ENCODE results near the gene KMT2B. TPM values are rescaled to one million over a fixed set of nuclear protein-coding genes. Genes with fewer than 3 reads are reported as not detected.

KMT2B gene, protein sequence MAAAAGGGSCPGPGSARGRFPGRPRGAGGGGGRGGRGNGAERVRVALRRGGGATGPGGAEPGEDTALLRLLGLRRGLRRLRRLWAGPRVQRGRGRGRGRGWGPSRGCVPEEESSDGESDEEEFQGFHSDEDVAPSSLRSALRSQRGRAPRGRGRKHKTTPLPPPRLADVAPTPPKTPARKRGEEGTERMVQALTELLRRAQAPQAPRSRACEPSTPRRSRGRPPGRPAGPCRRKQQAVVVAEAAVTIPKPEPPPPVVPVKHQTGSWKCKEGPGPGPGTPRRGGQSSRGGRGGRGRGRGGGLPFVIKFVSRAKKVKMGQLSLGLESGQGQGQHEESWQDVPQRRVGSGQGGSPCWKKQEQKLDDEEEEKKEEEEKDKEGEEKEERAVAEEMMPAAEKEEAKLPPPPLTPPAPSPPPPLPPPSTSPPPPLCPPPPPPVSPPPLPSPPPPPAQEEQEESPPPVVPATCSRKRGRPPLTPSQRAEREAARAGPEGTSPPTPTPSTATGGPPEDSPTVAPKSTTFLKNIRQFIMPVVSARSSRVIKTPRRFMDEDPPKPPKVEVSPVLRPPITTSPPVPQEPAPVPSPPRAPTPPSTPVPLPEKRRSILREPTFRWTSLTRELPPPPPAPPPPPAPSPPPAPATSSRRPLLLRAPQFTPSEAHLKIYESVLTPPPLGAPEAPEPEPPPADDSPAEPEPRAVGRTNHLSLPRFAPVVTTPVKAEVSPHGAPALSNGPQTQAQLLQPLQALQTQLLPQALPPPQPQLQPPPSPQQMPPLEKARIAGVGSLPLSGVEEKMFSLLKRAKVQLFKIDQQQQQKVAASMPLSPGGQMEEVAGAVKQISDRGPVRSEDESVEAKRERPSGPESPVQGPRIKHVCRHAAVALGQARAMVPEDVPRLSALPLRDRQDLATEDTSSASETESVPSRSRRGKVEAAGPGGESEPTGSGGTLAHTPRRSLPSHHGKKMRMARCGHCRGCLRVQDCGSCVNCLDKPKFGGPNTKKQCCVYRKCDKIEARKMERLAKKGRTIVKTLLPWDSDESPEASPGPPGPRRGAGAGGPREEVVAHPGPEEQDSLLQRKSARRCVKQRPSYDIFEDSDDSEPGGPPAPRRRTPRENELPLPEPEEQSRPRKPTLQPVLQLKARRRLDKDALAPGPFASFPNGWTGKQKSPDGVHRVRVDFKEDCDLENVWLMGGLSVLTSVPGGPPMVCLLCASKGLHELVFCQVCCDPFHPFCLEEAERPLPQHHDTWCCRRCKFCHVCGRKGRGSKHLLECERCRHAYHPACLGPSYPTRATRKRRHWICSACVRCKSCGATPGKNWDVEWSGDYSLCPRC (N-terminal part only)
- total RNA-seq = 9.2 and 12.0 TPM in 2 replicates

DNA sequence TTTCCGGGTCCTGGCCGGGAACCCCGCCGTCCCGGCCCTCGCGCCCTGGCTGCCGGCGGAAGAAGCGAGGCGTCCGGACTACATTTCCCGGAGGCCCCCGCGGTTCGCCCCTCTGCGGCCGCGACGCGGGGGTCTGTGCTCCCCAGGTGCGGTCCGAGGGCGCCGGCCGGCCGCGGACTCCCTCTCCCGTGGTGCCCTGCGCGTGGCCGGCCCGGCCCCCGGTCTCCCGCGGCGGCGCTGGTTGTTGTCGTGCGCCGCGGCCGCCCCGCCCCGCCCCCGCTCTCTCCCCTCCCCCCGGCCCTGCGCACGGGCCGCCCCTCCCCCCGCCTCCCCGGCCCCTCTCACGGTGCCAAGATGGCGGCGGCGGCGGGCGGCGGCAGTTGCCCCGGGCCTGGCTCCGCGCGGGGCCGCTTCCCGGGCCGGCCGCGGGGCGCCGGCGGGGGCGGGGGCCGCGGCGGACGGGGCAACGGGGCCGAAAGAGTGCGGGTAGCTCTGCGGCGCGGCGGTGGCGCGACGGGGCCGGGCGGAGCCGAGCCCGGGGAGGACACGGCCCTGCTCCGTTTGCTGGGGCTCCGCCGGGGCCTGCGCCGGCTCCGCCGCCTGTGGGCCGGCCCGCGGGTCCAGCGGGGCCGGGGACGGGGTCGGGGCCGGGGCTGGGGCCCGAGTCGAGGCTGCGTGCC lies at the start of gene KMT2B:
TSS of gene KMT2B (plus strand) at position 339 of the 680 bp plus-strand sequence. CDS start at position 355, 16 bp downstream.

DNA sequence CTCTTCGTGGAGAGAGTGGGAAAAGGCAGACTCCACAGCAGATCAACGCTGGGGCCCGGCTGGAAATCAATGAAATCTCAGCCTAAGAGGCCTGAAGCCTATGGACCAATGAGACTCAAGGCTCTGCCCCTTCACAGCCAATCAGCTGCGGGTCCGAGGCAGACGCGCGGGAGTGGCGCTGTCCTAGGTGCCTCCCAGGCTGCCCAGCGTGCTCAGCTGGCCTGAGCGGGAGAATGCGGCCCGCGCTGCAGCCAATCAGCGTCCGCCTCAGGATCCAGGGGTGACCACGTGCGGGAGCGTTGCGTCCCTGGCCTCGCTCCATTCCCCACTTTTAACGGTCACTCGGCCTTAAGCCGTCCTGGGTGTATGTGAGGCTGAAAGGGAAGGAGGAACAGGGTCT lies 13.6 kb upstream of the KMT2B start, which contains the start of gene ZBTB32:
TSS of gene ZBTB32 (plus strand) at position 341 of the 400 bp plus-strand sequence. CDS start 10,069 bp downstream, outside the sequence.

DNA sequence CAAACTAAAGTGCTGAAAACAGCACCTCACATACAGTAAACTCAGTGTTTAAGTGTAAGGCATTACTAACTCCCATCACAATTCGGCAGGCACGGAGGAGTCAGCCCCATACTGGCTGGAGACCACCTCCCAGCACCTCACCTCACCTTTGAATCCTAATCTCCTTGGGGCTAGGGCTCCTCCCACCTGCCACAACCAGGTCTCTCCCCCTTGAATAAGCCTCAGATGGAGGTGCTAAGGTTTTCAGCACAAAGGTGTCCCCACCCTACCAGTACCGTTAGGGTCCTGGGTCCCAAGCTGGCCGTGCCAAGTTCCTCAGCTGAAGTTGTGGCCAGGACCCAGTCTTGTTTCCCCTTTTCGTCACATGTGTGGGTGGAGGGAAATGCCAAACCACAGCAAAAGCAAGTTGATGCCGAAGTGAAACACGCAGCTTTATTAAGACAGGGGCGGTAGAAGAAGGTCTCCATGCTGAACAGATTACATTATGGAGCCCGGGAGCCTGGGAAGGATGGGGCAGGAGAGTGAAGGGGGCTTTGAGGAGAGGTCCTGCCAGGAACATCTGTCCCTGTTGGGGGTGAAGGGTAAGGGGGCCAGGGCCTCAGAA lies 24.4 kb downstream of the KMT2B start, which contains the start of gene IGFLR1:
TSS of gene IGFLR1 (minus strand) at position 332 of the 604 bp plus-strand sequence. CDS start 1,272 bp downstream, outside the sequence.

DNA sequence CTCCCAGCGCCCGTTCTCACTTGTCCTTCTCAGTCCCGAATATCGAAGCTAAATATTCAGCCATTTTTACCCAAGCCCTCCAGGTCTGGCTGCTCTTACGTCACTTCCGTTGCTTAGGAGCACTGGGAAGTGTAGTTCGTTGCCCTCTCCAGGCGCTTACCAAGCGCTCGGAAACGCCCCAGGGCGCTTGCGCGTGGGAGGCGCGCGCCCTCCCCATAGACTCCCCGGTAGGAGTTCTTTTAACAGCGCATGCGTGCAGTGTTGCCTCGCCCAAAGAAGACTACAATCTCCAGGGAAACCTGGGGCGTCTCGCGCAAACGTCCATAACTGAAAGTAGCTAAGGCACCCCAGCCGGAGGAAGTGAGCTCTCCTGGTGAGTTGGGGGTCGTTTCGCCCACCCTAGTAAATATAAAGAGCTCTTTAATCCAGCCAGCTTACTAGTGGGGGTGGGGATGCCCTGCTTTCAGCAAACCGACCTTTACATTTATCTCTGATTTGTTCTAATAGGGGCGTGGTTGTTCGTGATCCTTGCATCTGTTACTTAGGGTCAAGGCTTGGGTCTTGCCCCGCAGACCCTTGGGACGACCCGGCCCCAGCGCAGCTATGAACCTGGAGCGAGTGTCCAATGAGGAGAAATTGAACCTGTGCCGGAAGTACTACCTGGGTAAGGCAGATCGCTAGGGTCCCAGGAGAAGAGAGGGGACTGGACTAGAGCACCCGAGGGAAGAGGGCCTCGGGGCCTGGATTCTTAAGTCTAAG lies 27.7 kb downstream of the KMT2B start, which contains the start of the genes PSENEN and U2AF1L4:
TSS of gene PSENEN (plus strand) at position 324 of the 759 bp plus-strand sequence. CDS start at position 604, 280 bp downstream.
TSS of gene U2AF1L4 (minus strand) at position 91 of the 759 bp plus-strand sequence. CDS start at position 64, 27 bp downstream.

DNA sequence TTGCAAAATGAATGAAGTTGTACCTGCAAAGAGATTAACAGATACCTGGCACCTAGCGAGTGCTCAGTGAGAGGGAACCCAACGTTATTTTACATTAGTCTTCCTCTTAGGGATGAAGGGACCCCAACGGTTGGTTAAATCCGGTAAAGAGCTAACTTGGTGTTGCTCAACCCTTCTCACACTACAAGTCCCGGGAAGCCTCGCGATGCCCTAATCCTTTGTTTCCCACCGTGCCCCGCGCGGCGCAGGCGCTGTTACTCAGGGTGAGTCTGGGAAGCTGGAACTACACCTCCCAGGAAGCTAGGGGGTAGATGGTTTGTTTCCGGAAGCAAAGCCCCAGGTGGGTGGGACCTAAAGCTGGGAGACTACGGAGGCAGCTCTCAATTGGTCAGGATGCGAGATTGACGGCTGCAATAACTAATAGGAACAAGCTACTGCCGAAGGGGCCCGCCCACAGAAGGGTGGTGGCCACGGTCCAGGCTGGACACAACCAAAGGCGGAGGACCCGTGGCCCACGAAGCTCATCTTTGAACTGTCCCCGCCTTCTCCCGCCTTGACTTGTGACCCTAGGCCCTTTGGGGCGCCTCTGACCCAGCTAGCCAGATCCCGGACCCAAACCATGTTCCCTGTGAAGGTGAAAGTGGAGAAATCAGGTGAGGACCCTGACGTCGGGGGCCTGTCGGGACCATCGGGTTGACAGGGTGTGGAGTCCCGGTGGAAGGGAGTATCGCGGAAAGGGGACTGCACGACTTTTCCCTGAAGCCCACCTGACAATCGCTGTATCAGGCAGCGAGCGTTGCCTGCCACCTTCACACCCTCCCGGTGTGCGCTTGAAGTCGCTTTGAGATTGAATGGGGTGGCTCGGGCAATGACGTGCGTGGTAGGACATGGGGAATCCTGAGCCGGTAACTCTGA lies 30.6 kb downstream of the KMT2B start, which contains the start of gene LIN37:
TSS of gene LIN37 (plus strand) at position 471 of the 915 bp plus-strand sequence. CDS start at position 620, 149 bp downstream.

DNA sequence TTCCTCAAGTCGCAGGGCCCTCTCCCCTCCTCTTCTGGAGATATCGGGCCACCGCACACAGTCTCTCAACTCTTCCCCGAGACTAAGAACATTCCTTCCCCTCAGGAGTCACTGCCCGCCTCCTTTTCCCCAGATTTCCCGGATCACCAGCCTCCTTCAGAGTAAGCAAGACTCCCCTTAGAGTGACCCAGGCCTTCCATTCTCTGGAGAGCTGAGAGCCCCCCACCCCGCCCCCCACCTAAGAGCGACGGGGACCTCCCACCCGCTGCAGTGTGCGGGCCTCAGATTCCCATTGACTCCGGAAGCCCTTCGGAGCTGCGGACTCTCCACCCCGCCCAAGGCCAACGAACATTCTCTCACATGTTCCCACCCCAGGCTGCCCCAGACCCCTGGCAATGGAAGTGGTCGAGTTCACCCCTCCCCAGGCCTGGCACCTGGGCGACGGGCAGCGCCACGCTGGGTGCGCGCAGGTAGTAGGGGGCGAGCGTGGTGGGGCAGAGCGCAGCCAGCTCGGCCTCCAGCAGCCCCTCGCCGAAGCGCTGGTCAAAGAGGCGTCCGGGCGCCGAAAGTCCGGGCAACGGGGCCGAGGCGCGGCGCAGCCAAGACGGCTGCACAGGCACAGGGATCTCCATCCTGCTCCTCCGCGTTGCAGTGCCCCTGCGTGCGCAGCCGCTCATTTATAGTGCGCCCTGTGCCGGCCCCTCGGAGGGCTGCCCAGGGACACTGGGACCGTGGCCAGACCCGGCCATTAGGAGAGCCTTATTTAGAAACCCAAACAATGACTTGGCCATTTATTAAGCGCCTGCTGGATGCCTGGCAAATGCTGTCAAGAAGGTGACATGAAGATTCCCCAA lies 38.8 kb downstream of the KMT2B start, which contains the start of gene HSPB6:
TSS of gene HSPB6 (minus strand) at position 653 of the 854 bp plus-strand sequence. CDS start at position 632, 21 bp downstream.

DNA sequence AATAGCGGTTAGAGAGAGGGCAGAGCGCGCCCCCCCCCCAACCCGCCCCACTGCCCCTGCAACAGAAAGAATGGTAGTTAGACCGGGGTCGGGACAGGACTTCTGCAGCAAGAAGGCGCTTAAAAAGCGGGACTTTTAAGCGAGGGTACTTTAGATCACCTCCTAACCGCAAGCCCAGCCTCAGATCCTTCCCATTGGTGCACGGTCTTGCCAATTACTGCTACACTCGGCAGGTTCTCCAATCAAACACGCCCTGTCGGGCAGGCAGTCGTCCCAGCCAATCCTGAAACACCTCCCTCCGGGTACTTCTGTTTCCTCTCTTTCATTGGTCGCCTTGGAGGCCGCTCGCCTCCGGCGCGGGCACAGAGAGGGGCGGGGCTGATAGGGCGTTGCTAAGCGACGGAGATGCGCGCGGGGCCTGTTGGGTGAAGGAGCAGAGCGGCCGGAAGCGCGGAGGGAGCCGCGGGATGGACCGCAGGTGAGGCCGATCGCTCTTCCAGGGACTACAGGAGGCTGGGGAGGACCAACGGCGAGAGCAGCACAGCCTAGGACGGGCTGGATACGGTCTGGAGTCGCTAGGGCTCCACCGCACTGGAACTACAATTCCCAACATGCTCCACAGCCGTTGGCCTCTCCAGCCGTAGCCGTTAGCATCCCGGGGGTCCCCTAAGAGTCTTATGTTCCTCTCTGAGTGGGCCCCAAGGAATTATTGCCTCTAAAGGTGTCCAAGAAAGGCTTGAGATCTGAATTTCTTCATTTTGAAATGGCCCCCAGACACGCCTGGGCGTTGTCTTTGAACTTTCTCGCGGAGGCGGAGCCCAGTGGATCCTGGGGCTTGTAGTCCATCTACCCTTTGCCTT lies 40.2 kb downstream of the KMT2B start, which contains the start of gene PROSER3:
TSS of gene PROSER3 (plus strand) at position 428 of the 860 bp plus-strand sequence. CDS start at position 468, 40 bp downstream.

DNA sequence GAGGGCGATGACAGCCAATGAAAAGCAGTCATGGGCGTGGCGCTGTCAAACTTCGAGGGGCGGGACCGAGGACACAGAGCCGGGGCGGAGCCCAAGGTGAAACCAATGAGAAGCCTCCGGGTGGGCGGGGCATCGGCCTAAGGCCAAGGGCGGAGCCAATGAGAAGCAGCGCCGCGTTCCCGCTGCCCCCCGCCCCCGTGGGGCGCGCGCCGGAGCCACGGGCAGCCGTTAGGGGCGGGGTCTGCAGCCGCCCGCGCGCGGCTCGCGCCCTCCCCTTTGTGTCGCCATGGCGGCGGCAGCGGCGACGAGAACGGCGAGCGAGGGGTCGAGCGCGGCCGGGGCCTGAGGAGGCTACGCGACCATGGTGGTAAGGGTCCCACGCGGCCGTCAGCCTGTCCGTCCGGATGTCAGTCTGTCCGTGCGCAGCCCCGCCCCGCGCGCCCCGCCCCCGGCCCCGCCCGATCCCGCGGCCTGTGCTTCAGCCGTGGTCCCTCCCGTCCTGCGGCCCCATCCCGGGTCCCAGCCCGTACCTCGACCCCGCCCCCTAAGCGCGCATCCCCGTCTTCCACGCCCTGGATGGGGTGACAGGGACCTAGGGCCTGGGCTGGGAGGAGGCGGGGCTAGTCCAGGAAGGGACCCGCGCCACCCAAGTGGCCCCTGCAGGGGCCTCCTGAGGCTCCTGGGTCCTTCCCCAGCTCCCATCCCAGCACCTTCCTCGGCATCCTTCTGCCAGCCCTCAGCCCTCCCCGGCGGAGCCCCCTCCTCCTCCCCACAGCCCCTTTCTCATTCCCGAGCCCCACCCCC lies 57.7 kb downstream of the KMT2B start, which contains the start of gene ARHGAP33:
TSS of gene ARHGAP33 (plus strand) at position 267 of the 804 bp plus-strand sequence. CDS start at position 362, 95 bp downstream.

Other genes starting within 250 kb of the KMT2B start
- gene KRTDAP, start 227.5 kb upstream of the KMT2B start, total RNA-seq = not detected in 2 replicates
- 11.3 and 13.5 TPM in 2 replicates for gene DMKN, start 204.4 kb upstream of the KMT2B start, total RNA-seq
- gene SBSN, start 189.7 kb upstream of the KMT2B start, total RNA-seq = 0.15 TPM in 1 of 2 replicates, not detected in the other
- gene GAPDHS, start 184.5 kb upstream of the KMT2B start, total RNA-seq = not detected in 2 replicates
- 102 and 106 TPM in 2 replicates for gene TMEM147, start 172.4 kb upstream of the KMT2B start, total RNA-seq
- gene ATP4A, start 154.3 kb upstream of the KMT2B start, total RNA-seq = not detected in 2 replicates
- not detected in 2 replicates for gene PMIS2, start 131.8 kb upstream of the KMT2B start, total RNA-seq
- gene HAUS5, start 105.3 kb upstream of the KMT2B start, total RNA-seq = 13.7 and 17.0 TPM in 2 replicates
- gene RBM42, start 89.0 kb upstream of the KMT2B start, total RNA-seq = 99.4 and 108 TPM in 2 replicates
- 0.89 and 1.5 TPM in 2 replicates for gene ETV2, start 76.3 kb upstream of the KMT2B start, total RNA-seq
- gene COX6B1, start 69.7 kb upstream of the KMT2B start, total RNA-seq = 752 and 847 TPM in 2 replicates
- gene UPK1A, start 51.5 kb upstream of the KMT2B start, total RNA-seq = not detected in 2 replicates
- gene ZBTB32, start 13.4 kb upstream of the KMT2B start, total RNA-seq = not detected in 2 replicates
- gene IGFLR1, start 24.4 kb downstream of the KMT2B start, total RNA-seq = 19.0 and 26.1 TPM in 2 replicates
- gene U2AF1L4, start 27.4 kb downstream of the KMT2B start, total RNA-seq = 7.3 and 15.8 TPM in 2 replicates
- 45.3 and 47.9 TPM in 2 replicates for gene PSENEN, start 27.6 kb downstream of the KMT2B start, total RNA-seq
- 15.3 TPM in 2 replicates for gene LIN37, start 30.6 kb downstream of the KMT2B start, total RNA-seq
- 20.1 and 22.5 TPM in 2 replicates for gene HSPB6, start 39.0 kb downstream of the KMT2B start, total RNA-seq
- 8.1 and 8.5 TPM in 2 replicates for gene PROSER3, start 40.2 kb downstream of the KMT2B start, total RNA-seq
- 6.5 and 14.1 TPM in 2 replicates for gene ARHGAP33, start 57.6 kb downstream of the KMT2B start, total RNA-seq
- gene PRODH2, start 94.8 kb downstream of the KMT2B start, total RNA-seq = not detected in 2 replicates
- not detected in 2 replicates for gene NPHS1, start 134.5 kb downstream of the KMT2B start, total RNA-seq
- under 0.01 TPM in 2 replicates for gene KIRREL2, start 138.9 kb downstream of the KMT2B start, total RNA-seq
- 2.4 and 5.9 TPM in 2 replicates for gene APLP1, start 150.6 kb downstream of the KMT2B start, total RNA-seq
- gene NFKBID, start 182.5 kb downstream of the KMT2B start, total RNA-seq = 3.0 and 3.4 TPM in 2 replicates
- not detected in 2 replicates for gene HCST, start 184.5 kb downstream of the KMT2B start, total RNA-seq
- gene TYROBP, start 190.3 kb downstream of the KMT2B start, total RNA-seq = not detected in 2 replicates
- 3.9 and 6.1 TPM in 2 replicates for gene LRFN3, start 218.4 kb downstream of the KMT2B start, total RNA-seq

Data from bronchus fibroblast of lung (primary cell).